Measurements from ENCODE around the gene DLGAP1. TPM values are rescaled to one million over a fixed set of nuclear protein-coding genes. Genes with fewer than 3 reads are reported as not detected.

The DLGAP1 gene
- total RNA-seq, 4 donors from 2014 or later: 1.2 to 1.4 (median 1.4) TPM

- DNase-seq (ENCODE audit: extremely low spot score): no peak
- Histone ChIP-seq H3K36me3 (no peaks in the 10 kb centered on the region), H3K4me3 (no peak overlapping the region), H3K27ac (replicated peaks in 1 of 4) (no peak overlapping the region), H3K9me3 (no peaks in the 10 kb centered on the region), H3K4me1 (no peaks in the 10 kb centered on the region), H3K27me3 (peaks cover 0 to 3% (median 0%) of the 10 kb centered on the region in 4 donors)
- no peak for TF ChIP-seq POLR2AphosphoS5 (IDR thresholded peaks at IDR 0.05)
- intact Hi-C loops (cut with DNase I): no loop called here
- WGBS: 44% methylated on average over 2 of the region's 2 CpGs
These were observed 361.4 kb downstream of the DLGAP1 start for GRCh38 chr18:4093676-4094075.

GRCh38 chr18:4084382-4084900 is 370.7 kb downstream of the DLGAP1 start:
- no peak for DNase-seq (ENCODE audit: extremely low spot score)
- intact Hi-C loops (cut with DNase I): no loop called here
- Histone ChIP-seq H3K27ac (replicated peaks in 1 of 4) (no peak overlapping the region), H3K9me3 (peaks cover 0 to 4% (median 0%) of the 10 kb centered on the region in 4 donors), H3K4me3 (no peak overlapping the region), H3K4me1 (no peaks in the 10 kb centered on the region), H3K36me3 (no peaks in the 10 kb centered on the region), H3K27me3 (no peaks in the 10 kb centered on the region)
- TF ChIP-seq EP300 (IDR thresholded peaks at IDR 0.05): no peak
- no peak for TF ChIP-seq POLR2AphosphoS5 (IDR thresholded peaks at IDR 0.05)
- no peak for TF ChIP-seq POLR2A (IDR thresholded peaks at IDR 0.05; ENCODE audit: low read depth)
- TF ChIP-seq, protein P1, sequence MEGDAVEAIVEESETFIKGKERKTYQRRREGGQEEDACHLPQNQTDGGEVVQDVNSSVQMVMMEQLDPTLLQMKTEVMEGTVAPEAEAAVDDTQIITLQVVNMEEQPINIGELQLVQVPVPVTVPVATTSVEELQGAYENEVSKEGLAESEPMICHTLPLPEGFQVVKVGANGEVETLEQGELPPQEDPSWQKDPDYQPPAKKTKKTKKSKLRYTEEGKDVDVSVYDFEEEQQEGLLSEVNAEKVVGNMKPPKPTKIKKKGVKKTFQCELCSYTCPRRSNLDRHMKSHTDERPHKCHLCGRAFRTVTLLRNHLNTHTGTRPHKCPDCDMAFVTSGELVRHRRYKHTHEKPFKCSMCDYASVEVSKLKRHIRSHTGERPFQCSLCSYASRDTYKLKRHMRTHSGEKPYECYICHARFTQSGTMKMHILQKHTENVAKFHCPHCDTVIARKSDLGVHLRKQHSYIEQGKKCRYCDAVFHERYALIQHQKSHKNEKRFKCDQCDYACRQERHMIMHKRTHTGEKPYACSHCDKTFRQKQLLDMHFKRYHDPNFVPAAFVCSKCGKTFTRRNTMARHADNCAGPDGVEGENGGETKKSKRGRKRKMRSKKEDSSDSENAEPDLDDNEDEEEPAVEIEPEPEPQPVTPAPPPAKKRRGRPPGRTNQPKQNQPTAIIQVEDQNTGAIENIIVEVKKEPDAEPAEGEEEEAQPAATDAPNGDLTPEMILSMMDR (IDR thresholded peaks at IDR 0.05): no peak
- WGBS: 44% methylated on average over 3 of the region's 3 CpGs

GRCh38 chr18:4078246-4078645 is 376.9 kb downstream of the DLGAP1 start:
- intact Hi-C loops (cut with DNase I): no loop called here
- WGBS: 27% methylated on average over 4 of the region's 4 CpGs

DNA sequence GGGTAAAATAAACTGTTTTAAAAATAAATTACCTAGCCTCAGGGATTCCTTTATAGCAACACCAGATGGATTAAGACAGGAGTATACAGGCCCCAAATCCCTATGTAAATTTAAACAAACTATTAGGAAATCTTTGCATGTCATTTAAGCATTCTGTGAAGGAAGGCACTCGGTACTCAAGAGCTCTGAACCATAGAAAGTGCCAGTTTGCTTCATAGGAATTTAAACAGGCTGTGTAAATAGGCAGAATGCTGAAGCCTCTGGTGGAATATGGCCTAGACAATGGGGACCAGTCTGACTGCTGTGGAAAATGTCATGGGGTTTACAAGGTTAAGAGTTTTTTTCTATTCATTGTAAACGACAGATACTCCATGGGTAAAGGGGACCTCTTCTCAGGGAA is 377.4 kb downstream of the DLGAP1 start:
- WGBS: 74% methylated on average over 2 of the region's 2 CpGs
- intact Hi-C loops (cut with DNase I): no loop called here

More at GRCh38 chr18:4078246-4078645, 376.9 kb downstream of the DLGAP1 start:
- Histone ChIP-seq H3K36me3 (no peaks in the 10 kb centered on the region), H3K4me3 (no peak overlapping the region), H3K4me1 (no peaks in the 10 kb centered on the region), H3K27me3 (no peaks in the 10 kb centered on the region), H3K27ac (replicated peaks in 1 of 4) (no peak overlapping the region), H3K9me3 (no peaks in the 10 kb centered on the region)
- TF ChIP-seq, protein P1 (IDR thresholded peaks at IDR 0.05): no peak
- TF ChIP-seq POLR2A (IDR thresholded peaks at IDR 0.05; ENCODE audit: low read depth) (no peak), EP300 (IDR thresholded peaks at IDR 0.05) (no peak)
- no peak for DNase-seq (ENCODE audit: extremely low spot score)

DNA sequence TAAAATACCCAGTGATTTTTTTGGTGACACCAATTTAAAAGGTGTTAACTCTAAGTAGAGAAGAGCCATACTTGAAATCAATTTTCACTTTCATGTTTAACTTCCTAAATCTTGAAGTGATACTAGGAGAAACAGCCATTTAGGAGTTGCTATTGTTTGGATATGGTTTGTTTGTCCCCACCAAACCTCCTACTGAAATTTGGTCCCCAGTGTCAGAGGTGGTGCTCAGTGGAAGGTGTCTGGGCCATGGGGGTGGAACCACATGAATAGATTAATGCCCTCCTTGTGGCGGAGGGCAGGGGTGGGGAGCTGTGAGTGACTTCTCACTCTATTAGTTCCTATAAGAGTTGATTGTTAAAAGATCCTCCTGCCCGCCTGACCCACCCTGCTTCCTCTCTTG is 377.9 kb downstream of the DLGAP1 start:
- intact Hi-C loops (cut with DNase I): no loop called here
- Histone ChIP-seq H3K27me3 (peaks cover 0 to 4% (median 0%) of the 10 kb centered on the region in 4 donors), H3K4me1 (no peaks in the 10 kb centered on the region), H3K9me3 (no peaks in the 10 kb centered on the region), H3K36me3 (no peaks in the 10 kb centered on the region), H3K27ac (replicated peaks in 1 of 4) (no peak overlapping the region), H3K4me3 (no peak overlapping the region)
- TF ChIP-seq POLR2A (IDR thresholded peaks at IDR 0.05; ENCODE audit: low read depth): no peak
- no peak for TF ChIP-seq POLR2AphosphoS5 (IDR thresholded peaks at IDR 0.05)
- TF ChIP-seq EP300 (IDR thresholded peaks at IDR 0.05): no peak
- TF ChIP-seq, protein P1 (IDR thresholded peaks at IDR 0.05): no peak
- WGBS: 80% methylated on average over 2 of the region's 2 CpGs
- no peak for DNase-seq (ENCODE audit: extremely low spot score)

More for the DNA sequence above, 377.4 kb downstream of the DLGAP1 start:
- H3K27ac ChIP-seq (replicated peaks in 1 of 4): no peak overlapping the region
- H3K4me1 ChIP-seq: no peaks in the 10 kb centered on the region
- no peak overlapping the region for H3K4me3 ChIP-seq
- TF ChIP-seq POLR2A (IDR thresholded peaks at IDR 0.05; ENCODE audit: low read depth) (no peak), POLR2AphosphoS5 (IDR thresholded peaks at IDR 0.05) (no peak), EP300 (IDR thresholded peaks at IDR 0.05) (no peak)
- TF ChIP-seq, protein P1 (IDR thresholded peaks at IDR 0.05): no peak
- no peak for DNase-seq (ENCODE audit: extremely low spot score)
- no peaks in the 10 kb centered on the region for H3K9me3 ChIP-seq
- H3K36me3 ChIP-seq: no peaks in the 10 kb centered on the region
- H3K27me3 ChIP-seq: no peaks in the 10 kb centered on the region
